Duodenal mucosa (tissue), 2 donors: ENCODE measurements around the gene VSTM2B.

ENCODE experiments used
- H3K27ac ChIP-seq: one replicate; pipeline ENCODE4 v1.7.0; 2013; ENCODE audit warnings: low read depth, low read length
- H3K27me3 ChIP-seq, 2 donors: one replicate each; pipeline ENCODE4 v1.7.0; 2013; ENCODE audit warnings: low read length in 2 of 2, control low read depth in 1 of 2; ENCODE audit not compliant: insufficient read depth in 2 of 2, control insufficient read depth in 1 of 2
- H3K36me3 ChIP-seq, 2 donors: one replicate each; pipeline ENCODE4 v1.7.0; 2013; ENCODE audit warnings: low read length in 2 of 2, control low read depth in 1 of 2; ENCODE audit not compliant: insufficient read depth in 2 of 2, control insufficient read depth in 1 of 2
- H3K4me1 ChIP-seq, 2 donors: one replicate each; pipeline ENCODE4 v1.7.0; 2013; ENCODE audit warnings: low read length in 2 of 2, control low read depth in 1 of 2; ENCODE audit not compliant: insufficient read depth in 2 of 2, control insufficient read depth in 1 of 2
- H3K4me3 ChIP-seq, 2 donors: one replicate each; pipeline ENCODE4 v1.7.0; 2013; ENCODE audit warnings: low read length in 2 of 2, low read depth in 1 of 2
- H3K9ac ChIP-seq, 2 donors: one replicate each; pipeline ENCODE4 v1.7.0; 2013; ENCODE audit warnings: low read length in 2 of 2, low read depth in 1 of 2
- H3K9me3 ChIP-seq, 2 donors: one replicate each; pipeline ENCODE4 v1.7.0; 2013; ENCODE audit warnings: low read length in 2 of 2, control low read depth in 1 of 2; ENCODE audit not compliant: control insufficient read depth in 1 of 2

VSTM2B gene

GRCh38 chr19:29523568-29523967 is 2.2 kb upstream of the VSTM2B start:
- Histone ChIP-seq H3K36me3 (no peaks in the 10 kb centered on the region), H3K27ac (no peak overlapping the region), H3K9ac (no peak overlapping the region), H3K27me3 (peaks cover 30 to 33% of the 10 kb centered on the region in 2 donors), H3K4me3 (no peak overlapping the region), H3K4me1 (peaks cover 0 to 3% of the 10 kb centered on the region in 2 donors), H3K9me3 (no peaks in the 10 kb centered on the region)

GRCh38 chr19:29524201-29524911 is 1.4 kb upstream of the VSTM2B start:
- Histone ChIP-seq H3K27ac (no peak overlapping the region), H3K27me3 (peaks cover 34 to 37% of the 10 kb centered on the region in 2 donors), H3K4me3 (no peak overlapping the region), H3K36me3 (no peaks in the 10 kb centered on the region), H3K4me1 (peaks cover 0 to 3% of the 10 kb centered on the region in 2 donors), H3K9ac (no peak overlapping the region), H3K9me3 (no peaks in the 10 kb centered on the region)

DNA sequence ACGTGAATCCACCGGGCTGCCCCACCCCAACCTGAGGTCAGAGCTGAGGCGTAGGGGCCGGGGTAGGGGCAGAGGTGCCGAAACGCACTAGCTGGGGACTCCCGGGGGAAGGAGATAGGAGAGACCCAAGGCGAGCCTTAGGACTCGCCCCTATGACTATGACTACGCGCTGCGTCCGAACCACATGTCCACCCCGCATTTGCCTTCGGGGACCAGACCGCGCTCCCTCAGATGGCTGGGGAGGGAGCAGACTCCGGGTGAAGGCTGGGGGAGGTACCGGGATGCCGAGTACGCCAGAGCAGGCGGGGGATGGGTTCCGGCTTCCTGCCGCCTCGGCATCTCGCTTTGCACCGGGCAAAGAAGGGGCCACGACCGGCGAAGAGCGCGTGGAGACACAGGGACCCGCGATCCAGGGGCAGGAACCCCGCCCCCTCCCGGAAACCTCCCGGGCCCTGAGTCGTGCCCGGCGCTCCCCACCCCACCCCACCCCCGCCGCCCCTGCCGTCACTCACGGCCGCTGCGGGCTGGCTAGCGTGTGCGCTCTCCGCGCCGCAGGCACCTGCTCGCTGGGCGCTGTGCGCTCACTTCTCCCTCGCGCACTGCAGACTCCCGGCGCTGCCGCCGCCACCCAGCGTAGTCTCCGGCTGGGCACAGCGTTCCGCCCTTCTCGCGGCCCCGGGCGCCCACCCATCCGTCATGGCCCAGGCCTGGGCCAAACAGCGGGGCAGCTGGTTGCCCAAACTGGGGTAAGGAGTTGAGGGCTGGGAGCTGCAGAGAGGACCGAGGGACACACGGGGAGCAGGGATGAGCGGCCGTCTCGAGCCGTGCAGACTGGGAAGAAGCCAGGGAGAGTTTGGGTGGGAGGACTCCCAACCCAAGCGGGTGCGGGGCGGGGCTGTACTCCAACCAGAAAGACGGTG is 622 bp upstream of the VSTM2B start:
- peaks cover 37 to 41% of the 10 kb centered on the region in 2 donors for H3K27me3 ChIP-seq
- H3K4me1 ChIP-seq = peaks cover 0 to 3% of the 10 kb centered on the region in 2 donors
- no peak overlapping the region for H3K9ac ChIP-seq
- no peak overlapping the region for H3K27ac ChIP-seq
- no peaks in the 10 kb centered on the region for H3K36me3 ChIP-seq
- no peak overlapping the region for H3K4me3 ChIP-seq
- no peaks in the 10 kb centered on the region for H3K9me3 ChIP-seq

DNA sequence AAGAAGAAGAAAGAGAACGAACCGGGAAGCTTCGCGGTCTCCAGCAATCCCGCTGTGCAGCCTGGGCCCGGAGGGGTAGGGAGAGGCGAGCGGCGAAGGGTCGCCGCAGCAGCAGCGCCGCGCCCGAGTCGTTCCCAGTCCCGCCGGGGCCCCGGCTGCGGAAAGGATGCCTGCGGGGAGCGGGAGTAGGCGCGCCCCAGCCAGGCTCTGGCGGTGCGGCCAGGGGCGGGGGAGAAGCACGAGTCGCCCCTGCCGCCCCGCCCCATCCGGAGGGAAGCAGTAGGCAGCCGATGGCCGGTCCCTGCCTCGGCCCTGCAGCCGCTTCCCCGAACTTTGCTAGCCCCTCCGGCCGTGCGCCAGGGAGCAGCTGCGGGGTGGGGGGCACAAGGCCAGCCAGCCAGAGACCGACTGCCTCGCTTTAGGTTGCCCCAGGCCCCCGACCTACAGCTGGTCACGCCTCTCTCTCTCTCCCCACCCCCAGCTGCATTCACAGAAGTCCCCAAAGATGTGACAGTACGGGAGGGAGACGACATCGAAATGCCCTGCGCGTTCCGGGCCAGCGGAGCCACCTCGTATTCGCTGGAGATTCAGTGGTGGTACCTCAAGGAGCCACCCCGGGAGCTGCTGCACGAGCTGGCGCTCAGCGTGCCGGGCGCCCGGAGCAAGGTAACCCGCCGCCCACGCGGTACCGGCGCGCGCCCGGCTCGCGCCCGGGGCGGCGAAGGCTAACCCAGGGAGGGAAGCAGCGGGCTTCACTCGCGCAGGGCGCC is 1.1 kb downstream of the VSTM2B start:
- peaks cover 0 to 3% of the 10 kb centered on the region in 2 donors for H3K4me1 ChIP-seq

DNA sequence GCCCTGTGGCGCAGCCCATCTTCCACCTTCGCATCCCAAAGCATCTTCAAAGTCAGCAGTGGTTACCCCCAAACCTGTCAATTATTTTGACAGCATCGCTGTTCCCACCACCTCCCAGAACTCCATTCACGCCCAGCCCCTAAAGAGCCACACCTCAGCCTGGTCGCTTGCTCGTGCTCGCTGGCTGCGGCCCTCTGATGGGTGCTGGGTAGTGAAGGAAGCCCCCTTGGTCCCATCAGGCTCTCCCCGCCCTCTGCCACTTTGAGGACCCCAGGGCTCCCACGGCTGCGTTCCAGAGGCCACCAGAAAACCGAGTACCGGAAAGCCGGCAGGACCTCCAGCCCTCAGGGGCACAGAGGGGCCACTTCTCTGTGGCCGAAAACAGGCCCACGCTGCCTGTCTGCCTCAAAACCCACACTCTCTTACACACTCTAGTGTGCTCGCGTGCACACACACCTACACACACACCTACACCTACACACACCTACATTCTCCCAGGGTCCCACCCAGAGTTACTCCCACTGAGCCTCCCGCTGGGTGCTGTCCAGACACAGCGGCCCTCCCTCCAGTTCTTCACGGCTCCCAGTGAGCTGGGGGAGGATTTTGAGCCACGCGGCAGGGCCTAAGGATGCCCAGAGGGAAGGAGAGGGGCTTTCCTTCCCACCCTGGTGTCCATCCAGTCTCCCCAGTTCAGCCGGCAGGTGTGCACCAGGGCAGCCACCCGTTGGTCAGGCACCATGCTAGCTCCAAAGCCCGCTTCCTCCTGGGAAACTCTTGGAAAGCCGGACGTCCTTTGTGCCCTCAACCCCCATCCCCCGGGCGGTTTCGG is 1.9 kb downstream of the VSTM2B start:
- H3K27me3 ChIP-seq = peaks cover 45 to 52% of the 10 kb centered on the region in 2 donors
- peaks cover 0 to 3% of the 10 kb centered on the region in 2 donors for H3K4me1 ChIP-seq
- no peak overlapping the region for H3K4me3 ChIP-seq
- H3K9ac ChIP-seq = no peak overlapping the region
- H3K36me3 ChIP-seq = no peaks in the 10 kb centered on the region
- no peak overlapping the region for H3K27ac ChIP-seq
- no peaks in the 10 kb centered on the region for H3K9me3 ChIP-seq

More for the DNA sequence above, 1.1 kb downstream of the VSTM2B start:
- Histone ChIP-seq H3K27ac (no peak overlapping the region), H3K9me3 (no peaks in the 10 kb centered on the region), H3K36me3 (no peaks in the 10 kb centered on the region), H3K27me3 (peaks cover 40 to 53% of the 10 kb centered on the region in 2 donors), H3K4me3 (peak overlapping the region in 1 of 2 donors; percentile 22), H3K9ac (no peak overlapping the region)

DNA sequence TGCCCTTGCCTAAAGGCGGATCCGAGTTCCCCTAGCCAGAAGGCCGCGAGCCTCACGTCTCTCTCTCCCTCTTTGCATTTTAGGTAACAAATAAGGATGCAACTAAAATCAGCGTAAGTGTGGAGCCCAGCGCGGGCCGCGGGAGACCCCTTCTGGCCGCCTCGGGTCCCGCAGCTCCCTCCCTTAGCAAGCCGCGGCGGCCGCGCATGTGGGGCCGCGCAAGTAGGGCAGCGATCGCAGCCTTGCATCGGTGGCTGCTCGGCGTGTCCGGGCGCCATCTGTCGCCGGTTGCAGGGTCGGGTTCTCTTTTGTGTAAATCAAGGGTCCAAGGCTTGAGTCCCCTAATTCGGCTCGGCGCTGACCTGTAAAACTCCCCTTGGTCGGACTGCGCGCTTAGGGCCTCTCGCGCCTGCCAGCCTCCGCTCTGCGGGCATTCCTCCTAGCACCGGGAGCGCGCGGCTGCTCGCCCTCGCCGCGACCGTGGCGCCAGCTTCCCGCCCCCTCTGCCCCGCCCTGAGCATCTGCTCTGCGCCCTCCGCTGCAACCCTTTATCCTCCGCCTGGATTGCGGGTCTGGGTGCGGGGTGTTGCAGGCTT is 2.7 kb downstream of the VSTM2B start:
- H3K9me3 ChIP-seq = no peaks in the 10 kb centered on the region
- peaks cover 45 to 51% of the 10 kb centered on the region in 2 donors for H3K27me3 ChIP-seq
- peaks cover 0 to 3% of the 10 kb centered on the region in 2 donors for H3K4me1 ChIP-seq
- H3K36me3 ChIP-seq = no peaks in the 10 kb centered on the region
- no peak overlapping the region for H3K27ac ChIP-seq
- peak overlapping the region; percentile 8 to 45 for H3K4me3 ChIP-seq
- H3K9ac ChIP-seq = no peak overlapping the region

GRCh38 chr19:29528946-29529645 is 3.3 kb downstream of the VSTM2B start:
- peak overlapping the region in 1 of 2 donors; percentile 8 for H3K4me3 ChIP-seq
- no peak overlapping the region for H3K9ac ChIP-seq
- peaks cover 0 to 3% of the 10 kb centered on the region in 2 donors for H3K4me1 ChIP-seq
- no peak overlapping the region for H3K27ac ChIP-seq
- no peaks in the 10 kb centered on the region for H3K36me3 ChIP-seq
- no peaks in the 10 kb centered on the region for H3K9me3 ChIP-seq
- H3K27me3 ChIP-seq = peaks cover 42 to 45% of the 10 kb centered on the region in 2 donors

DNA sequence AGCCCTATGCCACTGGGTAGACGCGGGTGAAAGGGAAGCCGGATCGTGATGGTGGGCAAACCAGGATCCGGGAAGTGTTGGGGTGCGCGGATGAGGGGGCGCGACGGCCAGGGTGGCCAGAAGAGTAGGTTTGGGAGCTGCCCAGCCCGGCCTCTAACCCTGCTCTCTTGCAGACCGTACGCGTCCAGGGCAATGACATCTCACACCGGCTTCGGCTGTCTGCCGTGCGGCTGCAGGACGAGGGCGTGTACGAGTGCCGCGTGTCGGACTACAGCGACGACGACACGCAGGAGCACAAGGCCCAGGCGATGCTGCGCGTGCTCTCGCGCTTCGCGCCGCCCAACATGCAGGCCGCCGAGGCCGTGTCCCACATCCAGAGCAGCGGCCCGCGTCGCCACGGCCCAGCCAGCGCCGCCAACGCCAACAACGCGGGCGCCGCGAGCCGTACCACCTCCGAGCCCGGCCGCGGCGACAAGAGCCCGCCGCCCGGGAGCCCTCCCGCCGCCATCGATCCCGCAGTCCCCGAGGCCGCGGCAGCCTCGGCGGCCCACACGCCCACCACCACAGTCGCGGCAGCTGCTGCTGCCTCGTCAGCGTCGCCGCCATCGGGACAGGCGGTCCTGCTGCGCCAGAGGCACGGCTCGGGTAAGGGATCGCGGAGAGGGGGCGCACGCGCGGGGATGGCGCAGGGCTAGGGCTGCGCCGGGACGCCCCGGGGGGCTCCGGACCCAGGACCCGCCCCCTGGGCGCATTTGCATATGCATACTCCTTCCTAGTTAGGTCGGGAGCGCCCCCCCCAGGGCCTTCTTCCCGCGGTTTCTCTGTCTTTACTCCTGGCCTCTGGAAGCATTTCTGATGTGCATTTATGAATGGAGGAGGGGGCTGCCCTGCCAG is 4.1 kb downstream of the VSTM2B start:
- H3K27me3 ChIP-seq = peaks cover 34 to 37% of the 10 kb centered on the region in 2 donors
- no peak overlapping the region for H3K27ac ChIP-seq
- H3K4me1 ChIP-seq = peaks cover 0 to 3% of the 10 kb centered on the region in 2 donors
- H3K4me3 ChIP-seq = no peak overlapping the region
- H3K36me3 ChIP-seq = no peaks in the 10 kb centered on the region
- H3K9ac ChIP-seq = no peak overlapping the region
- H3K9me3 ChIP-seq = no peaks in the 10 kb centered on the region
